Naive thymus-derived CD4-positive, alpha-beta T cell (primary cell): ENCODE data around the gene PPM1G. TPM values are rescaled to one million over a fixed set of nuclear protein-coding genes. Genes with fewer than 3 reads are reported as not detected.
A peak's percentile ranks its signal among the peaks of the same experiment; 100 is the strongest.

Source experiments
- ATAC-seq: fragments of 150-1000 bp; cut with Tn5 transposase; 2 replicates; pipeline ENCODE4 v1.10.0; 2021; ENCODE audit warnings: mild to moderate bottlenecking, moderate library complexity
- CTCF ChIA-PET: fragments of 350-600 bp; sonication (Branson Sonifier 250); formaldehyde crosslinking; loops from one replicate; lab custom pipeline; 2021; ENCODE audit warnings: antibody characterized with exemption; lab: Charles Lee
- POLR2A ChIA-PET: fragments of 350-600 bp; sonication (Branson Sonifier 250); formaldehyde crosslinking; loops from one replicate; lab custom pipeline; 2021; ENCODE audit warnings: antibody characterized with exemption, inconsistent platforms; lab: Charles Lee
- DNase-seq, 9 donors: peaks; one replicate each; pipeline versions ENCODE4 v3.0.0 to v3.0.0-alpha.2; 2020 to 2022; ENCODE audit warnings: mixed read lengths in 1 of 9
- H3K27ac ChIP-seq: one replicate; pipeline ENCODE4 v1.7.0; 2013; ENCODE audit warnings: mild to moderate bottlenecking, low read depth, low read length, moderate library complexity
- H3K27me3 ChIP-seq, 2 donors: one replicate each; pipeline ENCODE4 v1.7.0; 2013; ENCODE audit warnings: low read length in 2 of 2, mild to moderate bottlenecking in 2 of 2, moderate library complexity in 2 of 2; ENCODE audit not compliant: control insufficient read depth in 2 of 2, insufficient read depth in 2 of 2
- H3K36me3 ChIP-seq, 3 experiments: 1 replicate in 2 of 3; 2 replicates in 1 of 3; pipeline ENCODE4 v1.7.0; 2013; ENCODE audit warnings: low read length in 3 of 3, mild to moderate bottlenecking in 3 of 3, moderate library complexity in 1 of 3; ENCODE audit not compliant: insufficient read depth in 3 of 3, control insufficient read depth in 2 of 3
- H3K4me1 ChIP-seq, 2 donors: one replicate each; pipeline ENCODE4 v1.7.0; 2013; ENCODE audit warnings: low read length in 2 of 2, mild to moderate bottlenecking in 2 of 2, moderate library complexity in 1 of 2; ENCODE audit not compliant: control insufficient read depth in 2 of 2, insufficient read depth in 2 of 2
- H3K4me3 ChIP-seq: 2 replicates; pipeline ENCODE4 v1.7.0; 2013; ENCODE audit warnings: mild to moderate bottlenecking, low read length
- H3K9me3 ChIP-seq, 3 experiments: 1 replicate in 2 of 3; 2 replicates in 1 of 3; pipeline ENCODE4 v1.7.0; 2013; ENCODE audit warnings: low read length in 3 of 3; ENCODE audit not compliant: control insufficient read depth in 2 of 3
- H3K27ac Mint-ChIP-seq, 9 donors: one replicate each; pipeline ENCODE4 v1.8.0; 2020 to 2022; ENCODE audit warnings: mixed read lengths in 9 of 9, mild to moderate bottlenecking in 8 of 9, moderate library complexity in 5 of 9, inconsistent platforms in 2 of 9
- H3K27me3 Mint-ChIP-seq, 5 donors: one replicate each; pipeline ENCODE4 v1.8.0; 2021 to 2022; ENCODE audit warnings: mixed read lengths in 5 of 5, mild to moderate bottlenecking in 1 of 5
- H3K36me3 Mint-ChIP-seq, 5 donors: one replicate each; pipeline ENCODE4 v1.8.0; 2020 to 2022; ENCODE audit warnings: mixed read lengths in 5 of 5, mild to moderate bottlenecking in 3 of 5, inconsistent platforms in 1 of 5
- H3K4me1 Mint-ChIP-seq, 7 donors: one replicate each; pipeline ENCODE4 v1.8.0; 2020 to 2022; ENCODE audit warnings: mixed read lengths in 7 of 7, mild to moderate bottlenecking in 3 of 7, inconsistent platforms in 1 of 7
- H3K4me3 Mint-ChIP-seq, 10 donors: one replicate each; pipeline ENCODE4 v1.8.0; 2020 to 2022; ENCODE audit warnings: mild to moderate bottlenecking in 10 of 10, mixed read lengths in 10 of 10, moderate library complexity in 6 of 10, inconsistent platforms in 2 of 10
- H3K9me3 Mint-ChIP-seq, 11 donors: one replicate each; pipeline ENCODE4 v1.8.0; 2020 to 2022; ENCODE audit warnings: mixed read lengths in 11 of 11, mild to moderate bottlenecking in 4 of 11, inconsistent platforms in 1 of 11, moderate library complexity in 1 of 11
- intact Hi-C, 2 donors: fragments of 100-400 bp; cut with micrococcal nuclease; formaldehyde crosslinking; loops; one replicate each; pipeline ENCODE4 v1.15.1; 2023
- polyA plus RNA-seq, 2 donors: library from polyadenylated mRNA; unstranded; fragments of 300-500 nt; fragmentation: Illumina TruSeq; gene quantifications; one replicate each; pipeline ENCODE4 v1.2.3, GENCODE V29; 2021
- total RNA-seq, 6 experiments: library from RNA in 5 of 6; stranded (reverse) in 5 of 6; gene quantifications; 1 replicate in 5 of 6; 2 replicates in 1 of 6; pipeline ENCODE4 v1.2.3 and lab custom pipeline; 2021 to 2026

PPM1G gene
- total and polyA plus RNA-seq, 7 experiments from 2014 or later: 39.5 to 107 (median 51.6) TPM

DNA sequence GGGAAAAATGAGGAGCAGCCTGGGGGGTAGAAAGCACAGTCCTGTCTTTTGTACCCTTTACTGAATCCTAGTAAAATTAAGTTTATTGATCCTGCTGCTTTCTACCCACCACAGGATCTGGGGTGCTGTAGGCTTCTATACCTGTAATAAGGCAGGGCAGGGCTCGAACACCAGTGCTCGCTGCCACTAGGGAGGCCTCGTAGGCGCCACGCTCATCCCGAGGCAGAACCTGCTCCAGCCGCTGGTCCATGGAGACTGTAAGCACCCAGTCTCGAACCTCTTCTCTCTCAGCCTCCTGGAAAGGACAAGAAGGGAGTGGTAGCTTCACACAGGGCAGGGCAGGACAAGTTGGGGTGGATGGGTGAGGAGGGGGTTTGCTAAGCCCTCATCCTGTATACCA is 35.8 kb upstream of the PPM1G start:
- ATAC-seq (no peak), DNase-seq (no peak)
- Mint-ChIP-seq H3K4me3 (no peak overlapping the region), H3K27me3 (no peaks in the 10 kb centered on the region), H3K36me3 (peaks cover 12 to 49% (median 23%) of the 10 kb centered on the region in 5 donors), H3K27ac (peak overlapping the region in 6 of 9 donors; percentile 8 to 86 (median 53)), H3K4me1 (peaks cover 0 to 15% (median 7%) of the 10 kb centered on the region in 7 donors), H3K9me3 (no peaks in the 10 kb centered on the region)
- Histone ChIP-seq H3K27ac (no peak overlapping the region), H3K9me3 (no peaks in the 10 kb centered on the region), H3K4me1 (no peaks in the 10 kb centered on the region), H3K27me3 (no peaks in the 10 kb centered on the region), H3K4me3 (no peak overlapping the region), H3K36me3 (peaks cover 12 to 56% (median 14%) of the 10 kb centered on the region in 3 experiments)
- POLR2A ChIA-PET: interaction anchor here (1.2 kb wide), 1 partner anchor 17 kb away, joined by 4 read pairs; the partner anchor contains the start of gene NRBP1
- CTCF ChIA-PET: no interaction called here
- intact Hi-C loops: no loop called here

DNA sequence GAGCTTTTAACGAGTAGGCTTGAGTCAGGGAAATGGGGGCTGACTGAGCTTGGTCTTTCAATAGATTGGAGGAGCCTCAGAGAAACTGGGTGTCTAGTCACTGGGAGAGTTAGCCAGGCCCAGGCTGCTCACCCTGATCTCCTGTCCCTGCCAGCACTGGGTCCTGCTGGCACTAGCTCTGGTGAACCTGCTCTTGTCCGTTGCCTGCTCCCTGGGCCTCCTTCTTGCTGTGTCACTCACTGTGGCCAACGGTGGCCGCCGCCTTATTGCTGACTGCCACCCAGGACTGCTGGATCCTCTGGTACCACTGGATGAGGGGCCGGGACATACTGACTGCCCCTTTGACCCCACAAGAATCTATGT is 33.5 kb upstream of the PPM1G start:
- H3K4me3 Mint-ChIP-seq: peak overlapping the region in 6 of 10 donors; percentile 7 to 51 (median 28)
- DNase-seq (no peak), ATAC-seq (peak; percentile 22)
- no peaks in the 10 kb centered on the region for H3K27me3 ChIP-seq
- no peak overlapping the region for H3K4me3 ChIP-seq
- peaks cover 17 to 49% (median 35%) of the 10 kb centered on the region in 5 donors for H3K36me3 Mint-ChIP-seq
- POLR2A ChIA-PET: interaction anchor here (0.8 to 1.2 kb wide), 2 partner anchors 10 to 13 kb away, joined by 4 read pairs; no protein-coding TSS in a partner anchor
- H3K36me3 ChIP-seq: peaks cover 23 to 62% (median 24%) of the 10 kb centered on the region in 3 experiments
- H3K27me3 Mint-ChIP-seq: no peaks in the 10 kb centered on the region
- no peaks in the 10 kb centered on the region for H3K9me3 Mint-ChIP-seq
- peaks cover 0 to 16% (median 7%) of the 10 kb centered on the region in 7 donors for H3K4me1 Mint-ChIP-seq
- H3K4me1 ChIP-seq: no peaks in the 10 kb centered on the region
- intact Hi-C loops: no loop called here
- H3K27ac Mint-ChIP-seq: peak overlapping the region in 7 of 9 donors; percentile 40 to 86 (median 70)
- CTCF ChIA-PET: no interaction called here
- peak overlapping the region; percentile 55 for H3K27ac ChIP-seq
- H3K9me3 ChIP-seq: no peaks in the 10 kb centered on the region

DNA sequence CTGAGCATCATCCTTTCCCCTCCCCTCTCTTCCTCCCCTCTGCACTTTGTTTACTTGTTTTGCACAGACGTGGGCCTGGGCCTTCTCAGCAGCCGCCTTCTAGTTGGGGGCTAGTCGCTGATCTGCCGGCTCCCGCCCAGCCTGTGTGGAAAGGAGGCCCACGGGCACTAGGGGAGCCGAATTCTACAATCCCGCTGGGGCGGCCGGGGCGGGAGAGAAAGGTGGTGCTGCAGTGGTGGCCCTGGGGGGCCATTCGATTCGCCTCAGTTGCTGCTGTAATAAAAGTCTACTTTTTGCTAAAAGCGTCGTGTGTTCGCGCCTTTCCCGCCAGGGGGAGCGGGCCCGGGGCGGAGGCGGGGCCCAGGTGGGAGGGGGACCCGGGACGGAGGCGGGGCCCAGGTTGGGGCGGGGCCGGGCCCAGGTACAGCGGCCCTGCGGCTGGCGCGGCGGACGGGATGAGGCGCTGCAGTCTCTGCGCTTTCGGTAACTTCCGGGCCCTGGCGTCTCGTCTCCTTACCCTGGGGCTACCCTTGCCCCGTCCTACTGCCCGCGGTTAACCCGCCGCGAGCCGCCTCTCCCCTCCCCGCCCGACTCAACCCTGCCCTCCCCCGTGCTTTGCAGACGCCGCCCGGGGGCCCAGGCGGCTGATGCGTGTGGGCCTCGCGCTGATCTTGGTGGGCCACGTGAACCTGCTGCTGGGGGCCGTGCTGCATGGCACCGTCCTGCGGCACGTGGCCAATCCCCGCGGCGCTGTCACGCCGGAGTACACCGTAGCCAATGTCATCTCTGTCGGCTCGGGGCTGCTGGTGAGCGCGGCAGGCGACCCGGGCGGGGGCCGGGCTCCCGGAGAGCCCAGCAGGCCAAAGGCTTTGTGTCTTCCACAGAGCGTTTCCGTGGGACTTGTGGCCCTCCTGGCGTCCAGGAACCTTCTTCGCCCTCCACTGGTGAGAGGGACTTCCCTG is 32.8 kb upstream of the PPM1G start, which contains the start of gene KRTCAP3:
TSS of gene KRTCAP3 (plus strand) at position 424 of the 962 bp plus-strand sequence. CDS start at position 456, 32 bp downstream.
- ATAC-seq: peak; percentile 92
- peaks cover 12 to 43% (median 35%) of the 10 kb centered on the region in 5 donors for H3K36me3 Mint-ChIP-seq

DNA sequence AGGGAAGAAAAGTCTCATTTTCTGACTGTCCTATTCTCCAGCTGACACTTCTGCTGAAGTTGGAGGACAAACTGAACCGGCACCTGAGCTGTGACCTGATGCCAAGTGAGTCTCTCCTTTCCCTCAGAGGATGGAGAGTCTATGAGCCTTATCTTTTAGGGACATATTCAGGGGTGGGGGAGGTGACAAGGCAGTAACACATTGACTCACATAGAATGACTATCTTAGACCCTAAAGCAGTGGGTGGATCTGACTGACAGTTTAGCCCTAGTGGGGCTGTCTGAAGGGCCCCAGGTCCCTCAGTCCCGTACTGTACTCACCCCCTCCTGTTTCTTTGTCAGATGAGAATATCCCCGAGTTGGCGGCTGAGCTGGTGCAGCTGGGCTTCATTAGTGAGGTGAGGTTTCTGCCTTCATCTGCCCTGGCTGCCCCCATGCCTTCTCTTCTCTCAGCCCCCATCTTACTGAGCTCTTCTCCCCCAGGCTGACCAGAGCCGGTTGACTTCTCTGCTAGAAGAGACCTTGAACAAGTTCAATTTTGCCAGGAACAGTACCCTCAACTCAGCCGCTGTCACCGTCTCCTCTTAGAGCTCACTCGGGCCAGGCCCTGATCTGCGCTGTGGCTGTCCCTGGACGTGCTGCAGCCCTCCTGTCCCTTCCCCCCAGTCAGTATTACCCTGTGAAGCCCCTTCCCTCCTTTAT is 32.0 kb upstream of the PPM1G start:
- H3K36me3 Mint-ChIP-seq: peaks cover 12 to 49% (median 38%) of the 10 kb centered on the region in 5 donors
- no peak for DNase-seq
- intact Hi-C loops: no loop called here
- peaks cover 32 to 72% (median 33%) of the 10 kb centered on the region in 3 experiments for H3K36me3 ChIP-seq
- no peaks in the 10 kb centered on the region for H3K9me3 Mint-ChIP-seq
- no peaks in the 10 kb centered on the region for H3K27me3 ChIP-seq
- peaks cover 0 to 16% (median 7%) of the 10 kb centered on the region in 7 donors for H3K4me1 Mint-ChIP-seq
- H3K4me3 Mint-ChIP-seq: no peak overlapping the region
- no peak for ATAC-seq
- no peaks in the 10 kb centered on the region for H3K4me1 ChIP-seq
- CTCF ChIA-PET: no interaction called here
- no peaks in the 10 kb centered on the region for H3K27me3 Mint-ChIP-seq
- peak overlapping the region in 4 of 9 donors; percentile 18 to 69 (median 42) for H3K27ac Mint-ChIP-seq
- H3K9me3 ChIP-seq: no peaks in the 10 kb centered on the region
- POLR2A ChIA-PET: no interaction called here
- H3K4me3 ChIP-seq: no peak overlapping the region
- H3K27ac ChIP-seq: no peak overlapping the region

More for the DNA sequence above, 32.8 kb upstream of the PPM1G start, which contains the start of gene KRTCAP3:
- no peaks in the 10 kb centered on the region for H3K27me3 ChIP-seq
- CTCF ChIA-PET: no interaction called here
- DNase-seq: peak in 8 of 9 donors; percentile 25 to 56 (median 36)
- intact Hi-C loops: no loop called here
- H3K4me3 ChIP-seq: no peak within 1 kb of the TSS
- H3K4me3 Mint-ChIP-seq: peak within 1 kb of the TSS in 6 of 10 donors; percentile 7 to 51 (median 28)
- no peaks in the 10 kb centered on the region for H3K27me3 Mint-ChIP-seq
- H3K27ac Mint-ChIP-seq: peak within 1 kb of the TSS; percentile 18 to 86 (median 60)
- no peaks in the 10 kb centered on the region for H3K9me3 Mint-ChIP-seq
- POLR2A ChIA-PET: interaction anchor here (0.8 to 1.2 kb wide), 2 partner anchors 9 to 12 kb away, joined by 4 read pairs; no protein-coding TSS in a partner anchor
- no peaks in the 10 kb centered on the region for H3K9me3 ChIP-seq
- H3K4me1 Mint-ChIP-seq: peaks cover 0 to 16% (median 7%) of the 10 kb centered on the region in 7 donors
- H3K36me3 ChIP-seq: peaks cover 23 to 64% (median 25%) of the 10 kb centered on the region in 3 experiments
- H3K4me1 ChIP-seq: no peaks in the 10 kb centered on the region
- peak within 1 kb of the TSS; percentile 55 for H3K27ac ChIP-seq

DNA sequence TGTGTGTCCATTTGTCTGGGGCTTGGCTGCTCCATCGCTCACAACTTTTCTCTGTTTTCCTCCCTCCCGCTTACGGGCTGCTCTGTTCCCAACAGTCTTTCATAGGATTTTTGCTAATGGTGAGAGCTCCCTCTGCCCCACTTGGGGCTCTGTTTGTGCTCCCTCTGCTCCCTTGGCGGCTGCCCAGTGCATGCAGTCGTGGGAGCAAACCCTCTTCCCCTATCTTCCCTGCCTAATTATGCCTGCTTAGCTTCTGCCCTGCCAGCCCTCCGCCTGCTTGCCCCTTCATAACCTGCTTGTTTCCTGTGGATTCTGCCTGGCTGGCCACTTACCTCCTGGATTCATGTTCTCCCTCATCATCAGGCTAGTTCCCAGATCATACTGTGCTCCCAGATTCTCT is 26.2 kb upstream of the PPM1G start:
- Histone ChIP-seq H3K4me3 (no peak overlapping the region), H3K4me1 (peaks cover 10 to 16% of the 10 kb centered on the region in 2 donors), H3K27me3 (no peaks in the 10 kb centered on the region), H3K27ac (no peak overlapping the region), H3K9me3 (no peaks in the 10 kb centered on the region), H3K36me3 (peaks cover 52 to 73% (median 55%) of the 10 kb centered on the region in 3 experiments)
- Mint-ChIP-seq H3K27ac (peak overlapping the region in 7 of 9 donors; percentile 3 to 84 (median 46)), H3K9me3 (no peaks in the 10 kb centered on the region), H3K27me3 (no peaks in the 10 kb centered on the region), H3K4me3 (no peak overlapping the region), H3K36me3 (peaks cover 24 to 63% (median 53%) of the 10 kb centered on the region in 5 donors), H3K4me1 (peaks cover 12 to 44% (median 24%) of the 10 kb centered on the region in 7 donors)
- ChIA-PET CTCF (no interaction called here), POLR2A (no interaction called here)
- no peak for ATAC-seq
- DNase-seq: no peak
- intact Hi-C loops: no loop called here

DNA sequence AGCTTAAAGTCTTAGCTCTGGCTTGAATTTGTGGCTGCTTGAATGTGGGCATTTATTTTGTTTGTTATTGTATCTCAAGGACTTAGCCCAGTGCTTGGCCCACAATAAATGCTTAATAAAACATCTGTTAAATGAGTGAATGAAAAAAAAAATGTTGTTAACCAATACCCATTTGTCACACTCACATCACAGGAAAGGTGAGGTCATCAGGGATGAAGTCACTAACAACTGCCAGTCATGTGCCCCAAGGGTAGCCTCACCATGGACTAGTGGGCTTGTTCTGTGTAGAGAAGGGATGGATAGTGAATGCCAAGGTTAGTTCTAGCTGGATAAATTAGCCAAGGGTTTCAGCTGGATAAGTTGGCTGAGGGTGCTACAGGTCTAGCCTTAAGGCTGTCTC is 22.0 kb upstream of the PPM1G start:
- H3K4me3 ChIP-seq: no peak overlapping the region
- ATAC-seq (no peak), DNase-seq (peak in 1 of 9 donors; percentile 39)
- H3K27me3 ChIP-seq: no peaks in the 10 kb centered on the region
- intact Hi-C loops: no loop called here
- peaks cover 33 to 68% (median 44%) of the 10 kb centered on the region in 7 donors for H3K4me1 Mint-ChIP-seq
- ChIA-PET POLR2A (interaction anchor here (0.6 to 7.4 kb wide), 3 partner anchors 21 to 1485 kb away, joined by 3 to 58 read pairs (median 45); partner anchors contain the start of genes EIF2B4, PPM1G and SNX17), CTCF (interaction anchor here (1.3 kb wide), 1 partner anchor 152 kb away, joined by 3 read pairs; no protein-coding TSS in a partner anchor)
- peak overlapping the region in 8 of 9 donors; percentile 24 to 85 (median 77) for H3K27ac Mint-ChIP-seq
- peak overlapping the region; percentile 18 to 99 (median 64) for H3K4me3 Mint-ChIP-seq
- H3K9me3 Mint-ChIP-seq: no peaks in the 10 kb centered on the region
- no peaks in the 10 kb centered on the region for H3K27me3 Mint-ChIP-seq
- H3K36me3 Mint-ChIP-seq: peaks cover 14 to 35% (median 34%) of the 10 kb centered on the region in 5 donors
- peak overlapping the region; percentile 94 for H3K27ac ChIP-seq
- H3K9me3 ChIP-seq: no peaks in the 10 kb centered on the region
- H3K36me3 ChIP-seq: peaks cover 29 to 34% (median 34%) of the 10 kb centered on the region in 3 experiments
- peaks cover 23 to 28% of the 10 kb centered on the region in 2 donors for H3K4me1 ChIP-seq
